Activated CD8-positive, alpha-beta memory T cell treated with anti-CD3 and anti-CD28 coated beads, Interleukin-2, amount 50 U/mL, for 4 hours (primary cell): ENCODE measurements around the gene LXN.

Source experiments
- DNase-seq: peaks from one replicate; pipeline ENCODE4 v3.0.0-alpha.2; 2020

The LXN gene

DNA sequence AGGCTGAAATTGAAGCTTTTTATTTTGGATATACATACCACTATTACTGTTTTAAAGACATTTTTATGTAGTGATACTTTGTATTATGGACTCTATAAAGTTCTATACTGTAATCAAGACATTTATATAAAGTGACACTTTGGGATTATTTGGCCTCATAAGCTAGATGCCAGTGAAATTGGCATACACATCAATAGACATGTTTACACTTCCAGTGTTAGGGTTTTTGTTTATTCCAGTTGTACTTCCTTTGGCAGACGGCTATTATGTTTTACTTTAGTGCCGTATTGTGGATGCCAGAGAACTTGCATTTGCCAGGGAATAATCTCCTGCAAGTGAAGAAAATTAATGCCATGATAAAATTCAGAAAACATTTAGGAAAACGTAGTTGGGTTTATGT, 6.0 kb downstream of the LXN start:
- no peak for DNase-seq

GRCh38 chr3:158663832-158664231, 8.6 kb downstream of the LXN start:
- DNase-seq = no peak

DNA sequence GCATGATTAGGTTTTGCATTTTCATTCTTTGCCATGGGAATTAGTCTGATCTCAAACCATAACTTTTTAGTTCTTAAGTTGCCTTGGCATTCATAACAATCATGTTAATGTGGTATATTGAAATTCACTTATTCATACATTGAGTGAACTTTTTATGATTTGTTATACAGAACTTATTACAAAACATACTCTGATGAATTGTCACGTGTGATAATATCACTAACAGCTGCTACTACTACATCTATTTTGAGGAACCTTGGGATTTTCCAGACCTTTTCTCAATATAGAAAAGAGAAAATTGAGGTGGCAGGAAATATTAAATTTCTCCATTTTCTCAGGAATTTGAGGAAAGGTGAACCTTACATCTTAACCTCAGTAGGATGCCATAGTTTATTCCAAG, 9.2 kb downstream of the LXN start:
- DNase-seq = no peak

- DNase-seq = no peak
These were observed 11.7 kb downstream of the LXN start for GRCh38 chr3:158660711-158661110.

GRCh38 chr3:158659454-158660237, 12.8 kb downstream of the LXN start:
- DNase-seq = peak; percentile 41

DNA sequence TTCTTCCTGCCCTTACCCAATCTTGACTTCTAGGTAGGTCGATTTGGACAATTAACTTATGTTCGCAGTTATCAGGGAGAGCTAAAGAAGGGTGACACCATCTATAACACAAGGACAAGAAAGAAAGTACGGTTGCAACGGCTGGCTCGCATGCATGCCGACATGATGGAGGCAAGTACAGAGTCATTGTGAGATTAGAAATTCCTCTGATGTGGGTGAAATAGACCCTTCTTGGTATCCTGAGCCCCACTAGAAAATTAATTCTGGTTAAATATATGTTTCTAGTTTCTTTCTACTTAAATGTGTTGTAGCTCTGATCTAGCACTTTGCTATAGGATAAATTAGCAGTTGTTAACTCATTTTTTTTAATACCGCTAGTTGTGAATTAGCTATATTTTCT, 13.6 kb downstream of the LXN start:
- DNase-seq = no peak

- DNase-seq = no peak
These were observed 20.0 kb downstream of the LXN start for GRCh38 chr3:158652463-158652862.

DNA sequence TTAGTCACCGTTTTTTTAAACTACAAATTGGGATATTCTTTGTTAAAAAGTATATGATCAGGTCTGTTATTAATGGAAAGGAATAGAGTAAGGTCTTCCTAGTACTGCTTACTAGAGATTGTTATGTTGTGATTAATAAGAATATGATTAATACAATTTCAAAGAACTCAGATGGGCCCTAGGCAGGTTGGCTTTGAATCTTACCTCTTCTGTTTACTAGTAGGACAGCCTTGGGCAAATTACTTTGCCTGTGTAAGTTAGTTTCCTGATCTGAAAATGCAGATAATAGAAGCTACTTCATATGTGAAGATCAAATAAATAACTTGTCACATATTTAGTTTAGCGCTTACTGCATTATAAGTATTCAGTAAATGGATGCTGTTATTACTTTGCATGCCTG, 21.3 kb downstream of the LXN start:
- DNase-seq = no peak

DNA sequence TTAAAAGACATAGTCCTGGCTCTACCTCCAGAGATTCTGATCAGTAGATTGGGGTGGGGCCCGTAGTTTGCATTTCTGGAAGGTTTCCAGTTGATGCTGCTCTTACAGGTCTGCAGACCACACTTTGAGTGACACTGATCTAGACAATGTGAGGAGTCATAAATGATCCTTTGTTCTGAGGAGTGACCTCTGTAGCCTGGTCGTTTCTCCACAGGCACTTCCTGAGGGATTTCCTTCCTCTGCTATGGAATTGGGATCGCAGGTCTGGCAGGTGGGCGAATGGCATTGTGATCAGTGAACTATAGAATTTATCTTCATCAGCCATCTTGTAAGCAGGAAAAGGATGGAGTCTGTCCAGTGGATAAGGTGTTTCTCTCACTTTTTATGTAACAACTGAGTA, 22.7 kb downstream of the LXN start:
- no peak for DNase-seq

GRCh38 chr3:158644345-158644908, 28.0 kb downstream of the LXN start, which contains the start of gene GFM1:
GFM1 (plus strand) TSS chr3:158644527; CDS start chr3:158644635, 108 bp downstream.
- peak; percentile 87 for DNase-seq

GRCh38 chr3:158642474-158643210, 29.8 kb downstream of the LXN start:
- no peak for DNase-seq

DNA sequence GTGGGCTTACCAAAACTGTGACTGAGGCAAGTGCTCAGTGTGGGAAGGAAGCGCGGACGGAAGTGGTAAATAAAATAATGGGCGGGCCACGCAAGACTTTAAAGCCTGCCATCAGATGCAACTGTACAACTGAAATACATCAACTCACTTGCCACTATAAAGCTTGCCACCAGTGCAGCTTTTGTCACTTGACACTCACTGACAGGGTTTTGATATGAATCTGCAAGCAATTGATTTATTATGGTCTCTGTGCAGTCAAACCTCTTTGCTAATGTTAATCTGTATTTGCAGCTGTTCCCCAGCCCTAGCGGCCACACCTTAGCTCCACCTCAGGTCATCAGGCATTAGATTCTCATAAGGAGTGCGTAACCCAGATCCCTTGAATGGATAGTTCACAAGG, 30.4 kb downstream of the LXN start:
- DNase-seq = no peak

- DNase-seq = no peak
These were observed 31.8 kb downstream of the LXN start for GRCh38 chr3:158640646-158641045.

DNA sequence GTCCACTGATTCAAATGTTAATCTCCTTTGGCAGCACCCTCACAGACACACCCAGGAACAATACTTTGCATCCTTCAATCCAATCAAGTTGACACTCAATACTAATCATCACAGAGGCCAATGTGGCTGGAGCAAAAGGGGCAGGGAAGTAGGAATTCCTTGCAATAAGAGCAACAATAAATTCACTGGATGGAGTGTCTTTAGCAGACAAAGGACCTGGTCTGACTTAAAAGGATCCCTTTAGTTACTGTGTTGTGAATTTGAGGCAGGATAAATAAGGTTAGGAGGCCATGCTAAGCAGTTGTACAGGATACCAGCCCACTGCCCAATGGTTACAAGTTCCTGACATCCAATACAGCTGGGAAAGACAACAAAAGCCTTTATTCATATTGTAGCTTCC, 40.5 kb downstream of the LXN start:
- DNase-seq = no peak

- DNase-seq = no peak
These were observed 46.6 kb downstream of the LXN start for GRCh38 chr3:158625881-158626280.

DNA sequence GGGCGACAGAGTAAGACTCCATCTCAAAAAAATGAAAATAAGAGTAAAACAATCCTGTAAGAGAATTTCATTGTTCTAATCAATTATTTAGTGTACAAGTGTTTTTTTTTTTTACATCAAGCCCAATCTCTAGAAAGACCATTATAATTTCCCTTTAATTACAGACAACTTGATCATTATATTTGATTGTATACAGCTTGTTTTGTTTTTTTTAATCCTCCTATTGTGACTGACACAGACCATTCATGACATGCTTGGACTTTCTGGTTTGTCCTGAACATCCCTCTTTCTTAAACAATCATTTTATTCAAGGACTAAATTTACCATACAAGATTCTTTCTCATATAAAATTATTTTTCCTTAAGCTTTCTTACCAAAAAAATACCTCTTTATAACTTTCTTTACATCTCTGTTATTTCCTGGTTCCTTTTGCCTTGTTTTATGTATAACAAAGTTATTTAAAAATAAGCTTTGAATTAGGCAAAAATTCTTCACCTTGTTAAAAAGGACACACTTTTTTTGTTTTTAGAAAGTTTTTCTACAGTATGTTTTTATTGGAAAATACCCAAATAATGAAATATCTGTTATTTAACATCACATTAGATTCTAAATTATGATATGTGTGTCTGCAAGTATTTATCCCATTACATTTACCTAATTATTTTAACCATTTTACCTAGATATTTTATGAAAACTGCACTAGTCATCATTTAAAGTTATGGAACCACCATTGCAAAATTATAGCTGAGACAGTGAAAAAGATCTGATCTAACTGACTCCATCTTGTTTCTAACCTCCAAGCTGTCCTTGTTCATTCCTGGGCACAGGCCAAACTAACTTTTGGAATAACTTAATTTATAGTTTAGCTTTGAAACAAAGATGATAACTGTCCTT, 54.2 kb downstream of the LXN start:
- DNase-seq = no peak
